GM21723 (cell line): Measurements from ENCODE around the gene STX3.
"Not testable (repeated sequence)": the region's sequence is repeated elsewhere in the genome, so short reads cannot be mapped to it uniquely, and the experiment has no call there.

ENCODE experiments used
- ATAC-seq: cut with Tn5 transposase; IDR thresholded peaks from one replicate; pipeline ENCODE4 v1.9.1; 2021; ENCODE audit warnings: mild to moderate bottlenecking, moderate library complexity; ENCODE audit not compliant: unreplicated experiment

The STX3 gene

DNA sequence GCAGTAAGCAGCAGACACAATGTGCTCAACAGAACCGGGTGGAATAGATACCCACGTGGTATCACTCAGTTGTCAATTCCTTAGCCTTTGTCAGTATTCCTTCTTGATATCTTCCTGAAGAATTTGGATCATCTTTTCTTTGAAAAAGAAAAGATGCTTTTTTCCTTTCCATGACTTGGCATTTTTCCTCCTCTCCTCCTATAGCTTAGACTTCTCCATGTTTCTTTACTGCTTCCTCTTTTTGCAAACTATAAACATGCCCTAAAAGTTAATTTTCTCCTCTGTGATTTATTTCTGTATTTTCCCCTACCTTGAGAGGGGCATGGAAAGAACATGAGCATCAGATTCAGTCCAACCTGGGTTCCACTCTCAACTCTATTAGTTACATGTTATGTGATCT, 78.4 kb downstream of the STX3 start:
- ATAC-seq = no peak

GRCh38 chr11:59839615-59840014, 84.4 kb downstream of the STX3 start:
- ATAC-seq = no peak

DNA sequence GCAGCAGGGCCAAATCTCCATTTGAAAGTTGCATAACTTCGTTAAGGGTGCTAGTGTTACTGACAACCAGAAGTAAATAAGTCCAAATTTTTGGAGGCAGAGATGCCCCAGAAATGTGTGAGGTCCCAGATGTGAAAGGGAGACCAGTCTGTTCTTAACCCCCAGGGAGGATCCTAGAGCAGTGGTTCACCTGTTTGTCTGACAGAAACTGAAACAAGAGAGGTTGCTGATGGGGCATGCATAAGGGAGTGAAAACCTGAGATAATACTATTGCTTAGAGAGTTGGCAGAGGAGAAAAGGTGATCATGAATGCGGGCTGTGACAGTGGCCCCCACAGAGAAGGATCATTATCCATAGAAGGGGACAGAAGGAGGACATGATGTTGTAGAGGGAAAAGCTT, 86.3 kb downstream of the STX3 start:
- ATAC-seq = no peak

DNA sequence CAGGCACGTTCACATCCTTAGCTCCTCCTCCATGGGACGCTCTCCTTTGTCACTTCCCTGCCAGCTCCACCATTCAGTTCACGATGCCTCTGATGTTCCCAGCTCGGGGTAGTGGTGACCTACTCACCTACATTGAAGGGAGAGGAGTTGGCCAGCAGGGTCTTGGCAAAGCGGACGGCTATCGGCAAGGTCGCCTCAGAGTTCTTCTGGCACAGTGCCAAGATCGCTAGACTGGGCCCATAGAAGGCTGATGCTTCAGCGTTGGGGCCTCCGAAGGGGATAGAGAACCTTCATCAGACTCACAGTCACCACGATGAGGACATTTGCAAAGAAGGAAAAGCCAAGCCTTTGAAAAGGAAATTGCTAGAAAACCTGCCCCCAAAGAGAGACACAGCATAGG, 87.1 kb downstream of the STX3 start:
- no peak for ATAC-seq

- no peak for ATAC-seq
Measured at GRCh38 chr11:59845399-59845798, 90.2 kb downstream of the STX3 start, which contains the start of gene CBLIF. CBLIF (minus strand) TSS chr11:59845499; CDS start chr11:59845453, 46 bp downstream.

DNA sequence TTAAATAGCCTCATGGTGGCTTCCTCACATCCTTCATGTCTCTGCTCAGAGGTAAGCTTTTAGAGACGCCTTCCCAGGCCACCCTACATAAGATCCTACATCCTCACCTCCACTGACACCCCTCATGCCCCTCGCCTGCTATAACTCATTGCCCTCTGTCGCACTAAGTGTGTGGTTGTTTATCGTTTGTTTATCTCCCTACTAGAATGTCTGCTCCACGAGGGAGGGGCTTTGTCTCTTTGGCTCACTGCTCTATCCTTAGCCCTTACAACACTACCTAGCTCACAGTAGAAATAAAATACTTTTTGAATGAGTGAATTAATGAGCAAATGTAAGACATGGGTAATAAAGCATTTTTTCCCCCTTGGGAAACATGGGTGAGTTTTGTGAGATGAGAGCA, 91.4 kb downstream of the STX3 start:
- no peak for ATAC-seq

- ATAC-seq = no peak
Measured at GRCh38 chr11:59847626-59848025, 92.5 kb downstream of the STX3 start.

DNA sequence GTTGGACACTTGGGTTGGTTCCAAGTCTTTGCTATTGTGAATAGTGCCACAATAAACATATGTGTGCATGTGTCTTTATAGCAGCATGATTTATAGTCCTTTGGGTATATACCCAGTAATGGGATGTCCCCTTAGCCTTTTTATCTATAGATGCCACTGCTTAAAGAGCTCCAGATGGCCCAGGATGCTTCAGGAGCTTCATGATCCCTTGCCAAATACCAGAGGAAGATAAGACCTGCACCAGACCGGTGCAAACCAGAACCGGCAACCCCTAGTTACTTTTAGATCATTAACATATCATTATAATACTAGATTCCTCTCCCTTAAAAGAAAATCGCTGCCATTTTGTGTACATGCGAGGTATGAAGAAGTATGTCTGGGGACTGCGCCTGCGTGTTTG, 93.3 kb downstream of the STX3 start:
- not testable (repeated sequence) for ATAC-seq

- ATAC-seq = no peak
Measured at GRCh38 chr11:59849129-59849528, 94.0 kb downstream of the STX3 start.

- not testable (repeated sequence) for ATAC-seq
Measured at GRCh38 chr11:59849551-59849950, 94.4 kb downstream of the STX3 start.

GRCh38 chr11:59851416-59851815, 96.2 kb downstream of the STX3 start:
- ATAC-seq = not testable (repeated sequence)

- no peak for ATAC-seq
Measured at GRCh38 chr11:59854871-59855270, 99.7 kb downstream of the STX3 start.
